Activated T-cell treated with anti-CD3 and anti-CD28 coated beads, Interleukin-2, amount 50 U/mL, for 24 hours (primary cell): Measurements from ENCODE around the gene CPSF6.
A peak's percentile ranks its signal among the peaks of the same experiment; 100 is the strongest.
"Not testable (repeated sequence)": the region's sequence is repeated elsewhere in the genome, so short reads cannot be mapped to it uniquely, and the experiment has no call there.

Source experiments
- DNase-seq: peaks from one replicate; pipeline ENCODE4 v3.0.0-alpha.2; 2020
- H3K27ac Mint-ChIP-seq: 2 replicates; pipeline ENCODE4 v1.8.0; 2020; ENCODE audit warnings: mild to moderate bottlenecking, mixed read lengths
- H3K27me3 Mint-ChIP-seq: 2 replicates; pipeline ENCODE4 v1.8.0; 2020; ENCODE audit warnings: mixed read lengths
- H3K36me3 Mint-ChIP-seq: 2 replicates; pipeline ENCODE4 v1.8.0; 2020; ENCODE audit warnings: low read depth, mixed read lengths
- H3K4me1 Mint-ChIP-seq: 2 replicates; pipeline ENCODE4 v1.8.0; 2020; ENCODE audit warnings: low read depth, mixed read lengths
- H3K4me3 Mint-ChIP-seq: 2 replicates; pipeline ENCODE4 v1.8.0; 2020; ENCODE audit warnings: mild to moderate bottlenecking, moderate library complexity, mixed read lengths
- H3K9me3 Mint-ChIP-seq: 2 replicates; pipeline ENCODE4 v1.8.0; 2020; ENCODE audit warnings: mixed read lengths

CPSF6 gene

DNA sequence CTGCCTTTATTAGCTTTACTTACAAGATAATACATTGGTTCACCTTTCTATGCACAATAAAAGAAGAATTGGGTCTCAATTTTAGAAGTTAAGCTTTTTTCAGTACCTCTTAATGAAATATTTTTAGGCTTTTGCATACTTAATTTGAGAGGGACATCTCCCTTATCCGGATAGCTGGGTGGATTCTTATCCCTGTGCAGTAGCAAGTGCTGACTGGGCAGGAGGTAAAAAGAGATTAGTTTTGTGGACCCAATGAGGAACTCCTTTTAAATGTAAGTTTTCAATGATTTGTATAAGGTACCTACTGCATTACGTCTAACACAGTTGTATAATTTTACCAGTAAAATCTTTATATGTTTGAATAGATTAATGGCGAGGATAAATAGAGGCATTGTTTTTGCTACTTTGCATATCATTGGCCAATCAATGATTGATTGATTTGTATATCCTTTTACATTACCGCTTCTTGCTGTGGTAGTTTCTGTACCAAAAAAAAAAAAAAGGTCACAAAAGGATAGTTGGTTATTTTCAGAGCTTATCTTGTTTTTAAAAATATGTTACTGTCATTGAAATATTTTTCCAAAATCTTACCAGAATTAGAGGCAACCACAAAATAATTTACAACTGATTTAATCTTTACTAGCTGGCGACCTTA lies 2.2 kb downstream of the CPSF6 start:
- peak overlapping the region; percentile 71 for H3K27ac Mint-ChIP-seq
- peaks cover 49% of the 10 kb centered on the region for H3K36me3 Mint-ChIP-seq
- H3K4me1 Mint-ChIP-seq: peaks cover 72% of the 10 kb centered on the region
- H3K9me3 Mint-ChIP-seq: no peaks in the 10 kb centered on the region
- peak overlapping the region; percentile 95 for H3K4me3 Mint-ChIP-seq
- no peaks in the 10 kb centered on the region for H3K27me3 Mint-ChIP-seq
- DNase-seq: no peak

DNA sequence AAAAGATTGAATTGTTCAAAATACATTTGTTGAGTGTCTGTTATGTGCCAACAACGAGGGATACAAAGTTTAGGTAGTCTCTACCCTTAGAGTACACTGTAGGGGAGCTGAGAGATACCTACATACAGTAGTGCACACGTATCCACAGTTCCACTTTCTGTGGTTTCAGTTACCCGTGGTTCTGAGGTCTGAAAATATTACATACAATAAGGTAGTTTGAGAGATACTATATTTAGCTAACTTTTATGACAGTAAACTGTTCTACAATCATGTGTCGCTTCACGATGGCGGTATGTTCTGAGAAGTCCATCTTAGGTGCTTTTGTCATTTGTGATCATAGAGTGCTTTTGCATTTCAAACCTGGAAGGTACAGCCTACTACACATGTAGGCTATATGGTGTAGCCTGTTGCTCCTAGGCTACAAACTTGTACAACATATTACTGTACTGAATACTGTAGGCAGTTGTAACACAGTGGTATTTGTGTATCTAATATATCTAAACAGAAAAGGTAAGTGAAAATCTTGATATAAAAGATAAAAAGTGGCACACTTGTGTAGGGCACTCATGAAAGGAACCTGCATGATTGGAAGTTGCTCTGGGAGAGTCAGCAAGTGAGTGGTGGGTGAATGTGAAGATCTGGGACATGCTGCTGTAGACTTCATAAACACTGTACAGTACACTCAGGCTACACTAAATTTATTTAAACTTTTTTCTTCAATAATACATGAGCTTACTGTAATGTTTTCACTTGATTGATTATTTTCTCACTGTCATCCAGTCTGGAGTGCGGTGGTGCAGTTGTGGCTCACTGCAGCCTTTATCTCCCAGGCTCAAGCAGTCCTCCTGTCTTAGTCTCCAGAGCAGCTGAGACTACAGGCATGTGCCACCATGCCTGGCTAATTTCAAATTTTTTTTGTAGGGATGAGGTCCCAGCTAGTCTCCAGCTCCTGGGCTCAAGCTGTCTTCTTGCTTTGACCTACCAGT lies 4.0 kb downstream of the CPSF6 start:
- no peaks in the 10 kb centered on the region for H3K27me3 Mint-ChIP-seq
- peak overlapping the region; percentile 95 for H3K4me3 Mint-ChIP-seq
- H3K27ac Mint-ChIP-seq: peak overlapping the region; percentile 71
- no peaks in the 10 kb centered on the region for H3K9me3 Mint-ChIP-seq
- peaks cover 62% of the 10 kb centered on the region for H3K36me3 Mint-ChIP-seq
- no peak for DNase-seq
- H3K4me1 Mint-ChIP-seq: peaks cover 80% of the 10 kb centered on the region

DNA sequence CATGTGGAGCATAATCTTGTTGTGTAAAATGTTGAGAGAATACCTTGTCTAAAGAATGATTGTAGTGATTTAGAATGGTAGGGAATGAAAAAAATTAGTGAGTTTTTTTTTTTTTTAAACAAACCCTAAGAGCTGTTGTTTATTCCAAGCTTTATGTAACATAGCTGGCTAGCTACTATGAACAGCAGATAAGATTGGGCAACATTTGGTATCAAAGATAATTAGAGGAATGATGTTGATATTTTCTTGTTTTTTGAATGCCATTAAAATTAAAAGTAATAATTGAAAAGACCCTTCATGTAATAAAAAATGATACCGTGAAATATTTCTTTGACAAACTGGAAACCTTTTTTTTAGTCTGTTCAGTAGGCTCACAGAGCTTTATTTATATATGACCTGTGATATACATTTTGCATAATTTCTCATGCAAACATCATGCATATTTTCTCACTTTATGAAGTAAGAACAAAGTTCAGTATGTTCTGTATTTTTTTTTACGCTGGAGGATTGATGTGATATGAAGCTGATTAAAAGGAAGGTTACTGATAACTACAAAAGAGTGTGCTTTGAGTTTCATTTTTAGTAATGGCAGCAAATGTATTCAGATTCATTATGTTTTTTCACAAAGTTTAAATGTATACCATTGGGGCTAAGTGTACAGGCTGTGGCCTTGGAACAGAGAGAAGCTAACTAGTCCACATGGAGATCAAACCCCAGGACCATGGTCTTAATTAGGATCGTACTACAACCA lies 8.1 kb downstream of the CPSF6 start:
- peaks cover 67% of the 10 kb centered on the region for H3K36me3 Mint-ChIP-seq
- H3K4me1 Mint-ChIP-seq: peaks cover 88% of the 10 kb centered on the region
- H3K27ac Mint-ChIP-seq: peak overlapping the region; percentile 83
- H3K4me3 Mint-ChIP-seq: peak overlapping the region; percentile 41
- no peaks in the 10 kb centered on the region for H3K9me3 Mint-ChIP-seq
- DNase-seq: no peak
- H3K27me3 Mint-ChIP-seq: no peaks in the 10 kb centered on the region

DNA sequence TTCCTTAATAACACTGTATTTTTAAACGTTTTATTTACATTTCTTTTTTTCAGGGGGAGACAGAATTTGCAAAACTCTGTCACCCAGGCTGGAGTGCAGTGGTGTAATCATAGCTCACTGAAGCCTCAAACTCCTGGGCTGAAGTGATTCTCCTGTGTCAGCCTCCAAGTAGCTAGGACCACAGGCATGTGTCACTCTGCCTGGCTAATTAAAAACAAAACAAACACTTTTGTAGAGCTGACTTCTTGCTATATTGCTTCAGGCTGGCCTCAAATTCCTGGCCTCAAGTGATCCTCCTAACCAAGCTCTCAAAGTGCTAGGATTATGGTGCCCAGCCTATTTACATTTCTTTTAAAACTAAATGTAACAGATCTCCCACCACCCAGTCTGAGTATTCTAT lies 12.7 kb downstream of the CPSF6 start:
- Mint-ChIP-seq H3K36me3 (peaks cover 71% of the 10 kb centered on the region), H3K27me3 (no peaks in the 10 kb centered on the region), H3K4me3 (no peak overlapping the region), H3K4me1 (peaks cover 62% of the 10 kb centered on the region), H3K9me3 (no peaks in the 10 kb centered on the region), H3K27ac (peak overlapping the region; percentile 79)
- no peak for DNase-seq

DNA sequence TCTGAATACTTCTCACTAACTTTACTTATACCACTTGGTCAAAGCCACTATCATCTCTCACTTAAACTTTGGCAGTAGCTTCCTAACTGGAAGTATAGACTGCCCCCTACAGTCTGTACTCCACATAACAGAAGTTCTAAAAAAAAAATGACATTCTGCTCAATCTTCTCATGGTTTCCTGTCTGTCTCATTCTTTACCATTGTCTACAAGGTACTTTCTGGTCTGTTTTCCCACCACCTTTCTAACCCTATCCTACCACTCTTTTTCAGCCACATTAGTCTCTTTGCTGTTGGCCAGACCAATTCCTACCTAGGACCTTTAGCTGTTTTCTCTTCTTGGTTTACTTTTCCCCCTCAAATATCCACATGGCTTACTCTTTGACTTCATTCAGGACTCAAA lies 14.7 kb downstream of the CPSF6 start:
- Mint-ChIP-seq H3K27me3 (no peaks in the 10 kb centered on the region), H3K4me3 (no peak overlapping the region), H3K4me1 (peaks cover 43% of the 10 kb centered on the region), H3K9me3 (no peaks in the 10 kb centered on the region), H3K36me3 (peaks cover 76% of the 10 kb centered on the region), H3K27ac (peak overlapping the region; percentile 85)
- no peak for DNase-seq

DNA sequence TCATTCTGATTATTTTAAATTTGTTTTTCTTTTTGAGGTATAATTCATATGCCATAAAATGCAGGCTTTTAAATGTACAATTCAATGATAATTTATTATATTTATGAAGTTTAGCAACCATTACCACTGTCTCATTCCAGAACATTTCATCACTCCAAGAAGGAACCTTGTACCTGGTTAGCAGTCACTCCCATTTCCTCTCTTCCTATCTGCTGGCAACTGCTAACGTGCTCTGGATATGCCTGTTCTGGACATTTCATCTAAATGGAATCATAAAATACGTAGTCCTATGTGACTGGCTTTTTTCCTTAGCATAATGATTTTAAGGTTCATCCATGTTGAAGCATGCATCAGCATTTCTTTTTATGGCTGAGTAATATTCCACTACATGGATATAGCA lies 15.5 kb downstream of the CPSF6 start:
- no peak for DNase-seq
- H3K4me1 Mint-ChIP-seq: peaks cover 36% of the 10 kb centered on the region
- H3K9me3 Mint-ChIP-seq: no peaks in the 10 kb centered on the region
- no peak overlapping the region for H3K27ac Mint-ChIP-seq
- peaks cover 78% of the 10 kb centered on the region for H3K36me3 Mint-ChIP-seq
- no peaks in the 10 kb centered on the region for H3K27me3 Mint-ChIP-seq
- no peak overlapping the region for H3K4me3 Mint-ChIP-seq

DNA sequence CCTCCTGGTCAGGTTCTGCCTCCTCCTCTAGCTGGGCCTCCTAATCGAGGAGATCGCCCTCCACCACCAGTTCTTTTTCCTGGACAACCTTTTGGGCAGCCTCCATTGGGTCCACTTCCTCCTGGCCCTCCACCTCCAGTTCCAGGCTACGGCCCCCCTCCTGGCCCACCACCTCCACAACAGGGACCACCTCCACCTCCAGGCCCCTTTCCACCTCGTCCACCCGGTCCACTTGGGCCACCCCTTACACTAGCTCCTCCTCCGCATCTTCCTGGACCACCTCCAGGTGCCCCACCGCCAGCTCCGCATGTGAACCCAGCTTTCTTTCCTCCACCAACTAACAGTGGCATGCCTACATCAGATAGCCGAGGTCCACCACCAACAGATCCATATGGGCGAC lies 19.3 kb downstream of the CPSF6 start:
- H3K27me3 Mint-ChIP-seq: no peaks in the 10 kb centered on the region
- no peak for DNase-seq
- H3K4me3 Mint-ChIP-seq: no peak overlapping the region
- H3K4me1 Mint-ChIP-seq: peaks cover 7% of the 10 kb centered on the region
- peaks cover 86% of the 10 kb centered on the region for H3K36me3 Mint-ChIP-seq
- no peaks in the 10 kb centered on the region for H3K9me3 Mint-ChIP-seq
- peak overlapping the region; percentile 82 for H3K27ac Mint-ChIP-seq

DNA sequence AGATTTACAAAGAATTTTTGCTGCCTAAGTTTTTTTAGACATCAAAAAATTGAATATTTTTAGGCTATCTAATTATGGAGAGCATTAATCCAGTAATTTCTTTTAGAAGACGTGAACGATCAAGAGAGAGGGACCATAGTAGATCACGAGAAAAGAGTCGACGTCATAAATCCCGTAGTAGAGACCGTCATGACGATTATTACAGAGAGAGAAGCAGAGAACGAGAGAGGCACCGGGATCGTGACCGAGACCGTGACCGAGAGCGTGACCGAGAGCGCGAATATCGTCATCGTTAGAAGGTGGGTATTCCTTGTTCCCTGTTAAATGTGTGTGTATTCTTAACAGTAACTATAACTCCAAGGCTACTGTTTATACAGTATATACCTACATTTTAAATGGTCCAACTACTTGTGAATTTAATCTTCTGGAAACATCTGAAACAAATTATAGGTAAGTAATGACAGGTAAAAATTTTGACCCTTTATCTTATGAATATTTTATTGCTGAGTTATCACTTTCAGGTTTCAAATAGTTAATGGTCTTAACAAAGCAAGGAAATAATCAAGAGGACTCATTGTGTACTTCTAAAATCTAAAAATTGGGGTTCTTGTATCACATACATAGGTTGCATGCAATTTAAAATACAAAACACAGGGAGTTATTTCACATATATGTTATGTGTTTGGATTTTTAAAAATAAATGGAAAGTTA lies 23.1 kb downstream of the CPSF6 start:
- DNase-seq: no peak
- no peaks in the 10 kb centered on the region for H3K9me3 Mint-ChIP-seq
- peaks cover 9% of the 10 kb centered on the region for H3K4me1 Mint-ChIP-seq
- no peak overlapping the region for H3K4me3 Mint-ChIP-seq
- no peak overlapping the region for H3K27ac Mint-ChIP-seq
- H3K36me3 Mint-ChIP-seq: peaks cover 93% of the 10 kb centered on the region
- H3K27me3 Mint-ChIP-seq: no peaks in the 10 kb centered on the region

DNA sequence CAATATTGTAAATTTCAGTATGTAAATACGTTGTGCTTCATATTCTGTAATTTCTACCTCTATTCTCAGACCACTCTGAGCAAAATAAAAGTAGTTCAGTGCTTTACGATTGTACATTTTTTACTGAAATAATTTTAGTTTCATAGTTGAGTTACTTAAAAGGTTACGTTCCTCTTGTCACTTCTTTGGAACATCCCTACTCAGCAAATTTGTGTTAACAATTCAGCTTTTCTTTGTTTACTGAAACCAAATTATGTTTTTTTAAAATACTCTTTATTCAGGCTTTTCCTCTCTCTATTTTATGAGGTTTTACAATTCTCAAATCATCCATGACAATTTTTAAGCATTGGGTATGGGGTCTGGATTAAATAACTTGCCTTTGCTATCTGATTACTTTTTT lies 25.8 kb downstream of the CPSF6 start:
- Mint-ChIP-seq H3K27ac (no peak overlapping the region), H3K27me3 (no peaks in the 10 kb centered on the region), H3K9me3 (no peaks in the 10 kb centered on the region), H3K4me1 (peaks cover 14% of the 10 kb centered on the region), H3K4me3 (no peak overlapping the region), H3K36me3 (peaks cover 83% of the 10 kb centered on the region)
- no peak for DNase-seq

DNA sequence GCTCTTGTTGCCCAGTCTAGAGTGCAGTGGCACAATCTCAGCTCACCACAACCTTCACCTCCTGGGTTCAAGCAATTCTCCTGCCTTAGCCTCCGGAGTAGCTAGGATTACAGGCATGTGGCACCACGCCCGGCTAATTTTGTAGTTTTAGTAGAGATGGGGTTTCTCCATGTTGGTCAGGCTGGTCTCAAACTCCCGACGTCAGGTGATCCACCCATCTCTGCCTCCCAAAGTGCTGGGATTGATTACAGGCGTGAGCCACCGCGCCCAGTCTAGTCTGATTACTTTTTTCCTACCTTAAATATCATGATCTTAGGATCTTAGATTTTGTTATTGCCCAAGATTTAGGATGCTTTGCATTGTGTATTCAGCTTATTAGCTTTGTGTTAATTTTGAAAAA lies 26.3 kb downstream of the CPSF6 start:
- not testable (repeated sequence) for H3K4me3 Mint-ChIP-seq, DNase-seq, H3K27me3 Mint-ChIP-seq, H3K9me3 Mint-ChIP-seq
- Mint-ChIP-seq H3K36me3 (peaks cover 83% of the 10 kb centered on the region), H3K27ac (peak overlapping the region; percentile 37), H3K4me1 (peaks cover 18% of the 10 kb centered on the region)

DNA sequence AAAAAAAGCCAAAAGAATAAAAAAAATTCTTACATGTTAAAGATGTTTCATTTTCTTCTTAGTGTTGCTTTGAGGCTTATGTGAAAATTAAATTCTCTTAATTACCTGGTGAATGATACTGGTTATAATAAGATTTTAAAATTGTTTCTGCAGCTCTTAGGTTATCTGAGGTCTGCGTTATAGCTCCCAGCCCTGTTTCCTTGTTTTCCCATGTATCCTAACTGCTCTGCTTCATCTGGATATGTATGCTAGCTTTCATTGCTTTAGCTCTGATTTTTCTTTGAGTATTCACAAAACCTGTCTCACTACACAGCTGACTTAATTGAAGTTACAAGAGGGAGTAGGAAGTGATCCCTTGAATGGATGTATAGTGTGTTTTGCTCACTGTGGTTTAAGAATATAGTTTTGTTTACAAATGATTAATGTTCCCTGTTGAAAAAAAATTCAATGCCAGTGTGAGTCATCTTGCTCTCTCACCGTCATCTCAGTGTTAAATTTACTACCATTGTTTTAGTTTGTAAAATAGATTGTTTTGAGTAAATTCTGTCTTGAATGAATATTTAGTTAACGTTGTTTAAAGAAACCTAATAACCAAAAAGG lies 26.8 kb downstream of the CPSF6 start:
- Mint-ChIP-seq H3K4me3 (no peak overlapping the region), H3K4me1 (peaks cover 23% of the 10 kb centered on the region), H3K27me3 (no peaks in the 10 kb centered on the region), H3K36me3 (peaks cover 83% of the 10 kb centered on the region), H3K27ac (no peak overlapping the region), H3K9me3 (no peaks in the 10 kb centered on the region)
- no peak for DNase-seq

DNA sequence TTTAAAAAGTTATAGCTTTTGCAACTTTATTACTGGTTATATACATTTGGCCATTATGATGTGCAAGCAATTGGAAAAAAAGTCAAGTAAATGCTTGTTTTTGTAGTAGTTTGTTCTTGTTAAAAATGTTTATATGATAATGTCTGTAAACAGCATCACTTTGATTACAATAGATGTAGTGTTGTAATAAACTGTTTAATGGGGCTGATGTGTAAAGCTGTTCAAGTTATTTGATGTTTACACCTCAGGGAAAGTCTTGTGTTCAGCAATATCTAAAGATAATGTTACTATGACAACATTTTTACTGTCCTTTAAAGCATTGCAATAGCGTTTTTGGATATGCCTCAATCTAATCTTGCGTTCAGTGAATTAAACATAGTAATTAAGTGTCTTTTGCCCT lies 30.4 kb downstream of the CPSF6 start:
- no peak overlapping the region for H3K27ac Mint-ChIP-seq
- H3K9me3 Mint-ChIP-seq: no peaks in the 10 kb centered on the region
- no peak for DNase-seq
- no peak overlapping the region for H3K4me3 Mint-ChIP-seq
- peaks cover 83% of the 10 kb centered on the region for H3K36me3 Mint-ChIP-seq
- H3K27me3 Mint-ChIP-seq: no peaks in the 10 kb centered on the region
- peaks cover 50% of the 10 kb centered on the region for H3K4me1 Mint-ChIP-seq

DNA sequence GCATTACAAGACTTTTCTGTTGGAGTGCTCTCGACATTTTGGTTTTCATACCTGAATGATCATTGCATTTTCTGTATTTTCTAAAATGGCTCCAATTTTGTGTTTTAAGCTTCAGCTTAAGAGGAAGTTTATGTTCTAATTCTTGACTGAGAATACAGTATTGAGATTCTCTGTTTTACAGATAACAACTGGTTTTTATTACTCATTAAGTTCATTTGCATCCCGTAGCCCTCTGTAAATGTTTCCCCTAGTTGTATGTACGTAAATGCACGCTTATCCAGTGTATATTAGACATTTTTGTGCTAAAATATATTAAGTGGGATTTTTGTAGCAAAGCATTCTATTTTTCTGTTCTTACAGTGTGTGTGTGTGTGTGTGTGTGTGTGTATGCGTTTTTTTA lies 33.1 kb downstream of the CPSF6 start:
- Mint-ChIP-seq H3K9me3 (no peaks in the 10 kb centered on the region), H3K27me3 (no peaks in the 10 kb centered on the region), H3K36me3 (peaks cover 58% of the 10 kb centered on the region), H3K4me1 (peaks cover 58% of the 10 kb centered on the region), H3K4me3 (no peak overlapping the region), H3K27ac (peak overlapping the region; percentile 57)
- DNase-seq: no peak

DNA sequence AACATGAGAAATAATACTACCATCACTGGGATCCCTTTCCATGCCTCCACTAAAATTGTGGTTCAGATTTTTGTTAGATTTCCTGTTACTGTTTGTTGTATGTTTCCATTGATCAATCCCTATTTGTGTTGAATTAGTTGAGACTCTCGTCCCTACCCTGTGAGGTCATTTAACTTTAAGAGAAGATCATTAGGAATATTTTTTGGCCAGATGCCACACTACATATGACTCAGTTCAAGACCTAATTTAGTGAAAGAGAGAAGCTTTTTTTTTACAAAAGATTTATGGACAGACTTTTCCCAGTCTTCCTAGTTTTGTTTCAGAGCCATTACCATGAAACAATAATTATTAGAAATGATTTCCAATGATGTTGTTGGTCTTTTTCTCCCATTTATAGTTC lies 35.5 kb downstream of the CPSF6 start:
- H3K4me3 Mint-ChIP-seq: no peak overlapping the region
- no peaks in the 10 kb centered on the region for H3K27me3 Mint-ChIP-seq
- peaks cover 44% of the 10 kb centered on the region for H3K36me3 Mint-ChIP-seq
- H3K9me3 Mint-ChIP-seq: no peaks in the 10 kb centered on the region
- H3K27ac Mint-ChIP-seq: peak overlapping the region; percentile 24
- no peak for DNase-seq
- peaks cover 53% of the 10 kb centered on the region for H3K4me1 Mint-ChIP-seq
